A673 (cell line): ENCODE data around the gene LIME1. TPM values are rescaled to one million over a fixed set of nuclear protein-coding genes. Genes with fewer than 3 reads are reported as not detected.
"Not testable (repeated sequence)": the region's sequence is repeated elsewhere in the genome, so short reads cannot be mapped to it uniquely, and the experiment has no call there.

Experiments
- BruUV-seq: library from RNA; stranded (reverse); fragments of 400-500 nt; replicated peaks from 2 replicates; lab custom pipeline; 2021; lab: Mats Ljungman, UMichigan
- CTCF ChIA-PET: fragments of 300-600 bp; sonication (Branson Sonifier 250); formaldehyde crosslinking; loops from one replicate; lab custom pipeline; 2022; ENCODE audit warnings: antibody characterized with exemption; lab: Charles Lee
- POLR2A ChIA-PET: fragments of 300-600 bp; sonication (Branson Sonifier 250); formaldehyde crosslinking; loops from one replicate; lab custom pipeline; 2022; ENCODE audit warnings: antibody characterized with exemption; ENCODE audit not compliant: low non-redundant PET; lab: Charles Lee
- DNase-seq: peaks from one replicate; pipeline ENCODE4 v3.0.0-alpha.2; 2015; ENCODE audit warnings: low spot score
- H3K27ac ChIP-seq: fragments of 200-600 bp; sonication (generic); 2 replicates; pipeline ENCODE4 v1.5.1; 2016; ENCODE audit warnings: mixed run types, low read depth, mild to moderate bottlenecking, mixed read lengths, antibody characterized with exemption, low read length; ENCODE audit not compliant: poor library complexity, severe bottlenecking
- H3K27me3 ChIP-seq: fragments of 200-600 bp; sonication (generic); replicated peaks from 2 replicates; pipeline ENCODE4 v1.6.1; 2017; ENCODE audit warnings: mixed run types, low read depth, mild to moderate bottlenecking, mixed read lengths, antibody characterized with exemption, low read length; ENCODE audit not compliant: insufficient read depth, poor library complexity
- H3K36me3 ChIP-seq: fragments of 200-600 bp; sonication (generic); 2 replicates; pipeline ENCODE4 v1.6.1; 2016; ENCODE audit warnings: mixed run types, mild to moderate bottlenecking, mixed read lengths, antibody characterized with exemption, low read length; ENCODE audit not compliant: insufficient read depth, poor library complexity, severe bottlenecking
- H3K4me1 ChIP-seq: fragments of 200-600 bp; sonication (generic); 2 replicates; pipeline ENCODE4 v1.6.1; 2017; ENCODE audit warnings: mixed run types, mild to moderate bottlenecking, mixed read lengths, antibody characterized with exemption, low read length; ENCODE audit not compliant: insufficient read depth, poor library complexity, severe bottlenecking
- H3K4me3 ChIP-seq: fragments of 200-600 bp; sonication (generic); 2 replicates; pipeline ENCODE4 v1.5.1; 2016; ENCODE audit warnings: low read depth, mixed run types, mild to moderate bottlenecking, mixed read lengths, low read length; ENCODE audit not compliant: poor library complexity, severe bottlenecking
- H3K9me3 ChIP-seq: fragments of 200-600 bp; sonication (generic); 2 replicates; pipeline ENCODE4 v1.6.1; 2016; ENCODE audit warnings: mixed run types, low read depth, mild to moderate bottlenecking, mixed read lengths, antibody characterized with exemption, low read length; ENCODE audit not compliant: poor library complexity, severe bottlenecking
- CTCF ChIP-seq: fragments of 300-800, 200-600 bp; sonication (generic); conservative IDR thresholded peaks from 2 replicates; pipeline ENCODE4 v1.5.1; 2017; ENCODE audit warnings: low read depth, mild to moderate bottlenecking, antibody characterized with exemption, low read length, moderate library complexity, mixed read lengths
- EZH2 ChIP-seq: fragments of 200-600 bp; sonication (generic); IDR thresholded peaks from 2 replicates; pipeline ENCODE4 v1.6.1; 2017; ENCODE audit warnings: borderline replicate concordance, low read depth, mild to moderate bottlenecking, mixed read lengths, antibody characterized with exemption, low read length; ENCODE audit not compliant: poor library complexity, severe bottlenecking
- intact Hi-C: fragments of 100-400 bp; cut with micrococcal nuclease; formaldehyde crosslinking; loops from one replicate; pipeline ENCODE4 v1.10.0; 2022; ENCODE audit not compliant: unreplicated experiment
- total RNA-seq: library from RNA; stranded (reverse); gene quantifications from 2 replicates; pipeline ENCODE4 v1.2.3, GENCODE V29; 2021

LIME1 gene
- total RNA-seq, 1 experiment from 2014 or later: 16.3 TPM

- BruUV-seq: no TSS peak
- H3K9me3 ChIP-seq: peaks cover 18% of the 10 kb centered on the region
- POLR2A ChIA-PET: no interaction called here
- CTCF ChIA-PET: no interaction called here
- no peak overlapping the region for H3K27ac ChIP-seq
- TF ChIP-seq EZH2 (no peak), CTCF (no peak)
- peaks cover 37% of the 10 kb centered on the region for H3K36me3 ChIP-seq
- DNase-seq: no peak
- H3K27me3 ChIP-seq: no peaks in the 10 kb centered on the region
- intact Hi-C loops: no loop called here
- H3K4me1 ChIP-seq: no peaks in the 10 kb centered on the region
- H3K4me3 ChIP-seq: no peak overlapping the region
Observed at GRCh38 chr20:63718996-63719395, 17.5 kb upstream of the LIME1 start.

DNA sequence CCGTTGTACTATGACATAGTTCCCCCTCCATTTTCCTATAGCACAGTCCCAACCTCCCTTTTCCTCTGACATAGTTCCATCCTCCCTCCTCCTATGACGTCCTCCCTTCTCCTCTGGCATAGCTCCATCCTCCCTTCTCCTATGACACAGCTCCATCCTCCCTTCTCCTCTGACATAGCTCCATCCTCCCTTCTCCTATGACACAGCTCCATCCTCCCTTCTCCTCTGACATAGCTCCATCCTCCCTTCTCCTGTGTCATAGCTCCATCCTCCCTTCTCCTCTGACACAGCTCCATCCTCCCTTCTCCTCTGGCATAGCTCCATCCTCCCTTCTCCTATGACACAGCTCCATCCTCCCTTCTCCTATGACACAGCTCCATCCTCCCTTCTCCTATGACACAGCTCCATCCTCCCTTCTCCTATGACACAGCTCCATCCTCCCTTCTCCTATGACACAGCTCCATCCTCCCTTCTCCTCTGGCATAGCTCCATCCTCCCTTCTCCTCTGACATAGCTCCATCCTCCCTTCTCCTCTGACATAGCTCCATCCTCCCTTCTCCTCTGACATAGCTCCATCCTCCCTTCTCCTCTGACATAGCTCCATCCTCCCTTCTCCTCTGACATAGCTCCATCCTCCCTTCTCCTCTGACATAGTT lies 13.4 kb upstream of the LIME1 start:
- BruUV-seq, H3K27ac ChIP-seq, H3K27me3 ChIP-seq, H3K4me1 ChIP-seq, DNase-seq, intact Hi-C loops, CTCF ChIA-PET, H3K4me3 ChIP-seq: not testable (repeated sequence)
- Histone ChIP-seq H3K36me3 (peaks cover 21% of the 10 kb centered on the region), H3K9me3 (peaks cover 17% of the 10 kb centered on the region)
- POLR2A ChIA-PET: interaction anchor here (0.6 kb wide), 1 partner anchor 69 kb away, joined by 4 read pairs; no protein-coding TSS in a partner anchor

DNA sequence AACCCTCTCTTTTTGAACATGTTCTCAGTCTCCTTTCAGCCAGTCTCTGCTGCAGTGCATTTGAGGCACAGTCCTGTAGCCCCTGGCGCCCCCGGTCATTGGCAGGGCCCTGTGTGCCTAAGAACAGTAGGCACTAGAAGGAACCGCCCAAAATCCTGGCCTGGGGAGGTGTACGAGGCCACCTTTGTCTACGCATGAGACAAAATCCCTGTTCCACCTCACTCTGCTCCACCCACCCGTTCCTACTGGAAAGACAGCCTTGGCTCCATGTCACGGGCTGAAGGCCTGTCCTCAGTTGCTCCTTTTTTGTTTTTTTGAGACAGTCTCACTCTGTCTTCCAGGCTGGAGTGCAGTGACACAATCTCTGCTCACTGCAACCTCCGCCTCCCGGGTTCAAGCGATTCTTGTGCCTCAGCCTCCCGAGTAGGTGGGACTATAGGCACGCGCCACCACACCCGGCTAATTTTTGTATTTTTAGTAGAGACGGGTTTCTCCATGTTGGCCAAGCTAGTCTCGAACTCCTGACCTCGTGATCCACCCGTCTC lies 6.2 kb upstream of the LIME1 start:
- H3K27ac ChIP-seq, BruUV-seq, H3K36me3 ChIP-seq, intact Hi-C loops, H3K4me3 ChIP-seq, DNase-seq, H3K4me1 ChIP-seq, H3K9me3 ChIP-seq, CTCF ChIA-PET, H3K27me3 ChIP-seq, POLR2A ChIA-PET: not testable (repeated sequence)

- Histone ChIP-seq H3K27me3 (no peaks in the 10 kb centered on the region), H3K4me1 (no peaks in the 10 kb centered on the region), H3K9me3 (no peaks in the 10 kb centered on the region), H3K27ac (no peak overlapping the region), H3K36me3 (peaks cover 8% of the 10 kb centered on the region), H3K4me3 (no peak overlapping the region)
- ChIA-PET CTCF (no interaction called here), POLR2A (no interaction called here)
- no TSS peak for BruUV-seq
- DNase-seq: no peak
- no peak for TF ChIP-seq CTCF
- TF ChIP-seq EZH2: no peak
- intact Hi-C loops: no loop called here
Observed at GRCh38 chr20:63731410-63731809, 5.1 kb upstream of the LIME1 start.
